Heart right ventricle (tissue), 16 donors: Measurements from ENCODE around the gene NEK5. TPM values are rescaled to one million over a fixed set of nuclear protein-coding genes. Genes with fewer than 3 reads are reported as not detected.
"Not testable (repeated sequence)": the region's sequence is repeated elsewhere in the genome, so short reads cannot be mapped to it uniquely, and the experiment has no call there.

Experiments used
- ATAC-seq, 8 donors: fragments of 200-7000 bp; cut with Tn5 transposase; one replicate each; pipeline ENCODE4 v1.9.1; 2020; ENCODE audit warnings: mild to moderate bottlenecking in 8 of 8, moderate library complexity in 8 of 8, moderate number of reproducible peaks in 1 of 8
- DNase-seq, 2 donors: peaks; one replicate each; pipeline ENCODE4 v3.0.0-alpha.2; 2020
- H3K27ac ChIP-seq, 10 donors: fragments of 200-600 bp; sonication (generic) in 2 of 10; one replicate each; pipeline versions ENCODE4 v1.5.0 to v1.8.0; 2020 to 2022; ENCODE audit warnings: mild to moderate bottlenecking in 3 of 10
- H3K27me3 ChIP-seq, 7 donors: fragments of 200-600 bp; one replicate each; pipeline ENCODE4 v1.8.0; 2021 to 2022; ENCODE audit warnings: mild to moderate bottlenecking in 2 of 7
- H3K36me3 ChIP-seq, 9 donors: fragments of 200-600 bp; sonication (generic) in 1 of 9; one replicate each; pipeline versions ENCODE4 v1.5.0 to v1.8.0; 2020 to 2022; ENCODE audit warnings: mild to moderate bottlenecking in 2 of 9
- H3K4me1 ChIP-seq, 9 donors: fragments of 200-600 bp; sonication (generic) in 1 of 9; one replicate each; pipeline versions ENCODE4 v1.5.0 to v1.8.0; 2020 to 2022; ENCODE audit warnings: mild to moderate bottlenecking in 4 of 9
- H3K4me3 ChIP-seq, 10 donors: fragments of 200-600 bp; sonication (generic) in 2 of 10; one replicate each; pipeline versions ENCODE4 v1.5.0 to v1.8.0; 2020 to 2022; ENCODE audit warnings: mild to moderate bottlenecking in 7 of 10, moderate library complexity in 2 of 10
- H3K9me3 ChIP-seq, 11 donors: fragments of 200-600 bp in 10 of 11; sonication (generic) in 2 of 11; one replicate each; pipeline versions ENCODE4 v1.5.0 to v1.8.0; 2013 to 2022; ENCODE audit warnings: mild to moderate bottlenecking in 2 of 11, control low read depth in 1 of 11, moderate library complexity in 1 of 11
- WGBS, 2 donors: extraction: QIAGEN DNeasy Blood & Tissue Kit; methylation state at CpG; one replicate each; pipeline ENCODE4 v1.1.7; 2013; ENCODE audit warnings: inconsistent platforms in 1 of 2; 5-methylcytosine and 5-hydroxymethylcytosine counted together
- intact Hi-C, 10 donors: fragments of 100-400 bp; cut with DNase I; formaldehyde crosslinking; loops; one replicate each; pipeline versions ENCODE4 v1.11.1 to v1.14.2; 2022
- polyA plus RNA-seq, 2 donors: library from polyadenylated mRNA; stranded (reverse); fragments of 200-250 nt; gene quantifications; one replicate each; pipeline ENCODE4 v1.2.3, GENCODE V29; 2013
- total RNA-seq, 10 donors: library from RNA; stranded (reverse); fragmentation: NEBNext Ultra II Directional in 3 of 10; extraction: Animal tissue kit (Norgen Biotek cat#: 25700) in 3 of 10; gene quantifications; one replicate each; pipeline versions ENCODE4 v1.2.1 to v1.2.4, GENCODE V29; 2021 to 2023
- TF ChIP-seq, protein P1 (sequence below), 9 donors: fragments of 200-600 bp; sonication (generic) in 2 of 9; IDR thresholded peaks; one replicate each; pipeline versions ENCODE4 v1.5.0 to v1.8.0; 2021 to 2022; ENCODE audit warnings: antibody characterized with exemption in 9 of 9, mild to moderate bottlenecking in 5 of 9, moderate library complexity in 1 of 9
- donor health status: Arrhythmogenic right ventricular cardiomyopathy.
- donor health status: ischemic (EF 13 %, LVEDD 7.1; RV severe dilation, severe dysfunction).
- donor health status: healthy with polysubstance abuse.
- donor health status: DM: no; HTN: yes; CAD: no.
- donor health status: DM: no; HTN: no; CAD: no.
- donor health status: ischemic (EF 25% LVEDD 6.9; RV normal size, moderate dysfunction).
- donor health status: ischemic (EF 25% LVEDD 5.7; RV mildly dilated, moderate dysfunction).
- donor health status: healthy.
- donor health status: DM: yes; HTN: yes; CAD: no.
- donor health status: Ischemic cardiomyopathy.
- donor health status: ischemic (EF 35%, LVEDD 5.7; RV mildly dilated, moderate dysfunction).
- donor health status: nonischemic (EF 11% LVEDD 7.7; RV severe dilation, severe dysfunction).
- donor health status: DM: yes; HTN: yes; CAD: no.
- donor health status: PGD.
- donor health status: ischemic (EF 29% LVEDD 5.4; RV normal size, mild dysfunction).
- donor health status: nonischemic (EF 23%, LVEDD 6.1; RV moderate dilation, normal function).

NEK5 gene
- total and polyA plus RNA-seq, 12 donors = 0.03 to 0.93 (median 0.25) TPM; not detected in 1

DNA sequence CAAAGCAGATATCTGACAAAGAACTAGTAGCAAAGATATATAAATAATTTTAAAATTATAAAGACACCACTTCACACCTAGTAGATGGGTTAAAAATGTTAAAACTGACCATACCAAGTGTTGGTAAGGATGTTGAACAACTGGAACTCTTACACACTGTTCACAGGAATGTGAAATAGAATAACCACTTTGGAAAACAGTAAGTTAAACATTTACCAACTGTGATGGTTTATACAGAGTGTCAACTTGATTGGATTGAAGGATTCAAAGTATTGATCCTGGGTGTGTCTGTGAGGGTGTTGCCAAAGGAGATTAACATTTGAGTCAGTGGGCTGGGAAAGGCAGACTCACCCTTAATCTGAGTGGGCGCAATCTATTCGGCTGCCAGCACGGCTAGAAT is 85.2 kb downstream of the NEK5 start:
- no peaks in the 10 kb centered on the region for H3K36me3 ChIP-seq
- H3K9me3 ChIP-seq = peaks cover 0 to 16% (median 0%) of the 10 kb centered on the region in 11 donors
- no peaks in the 10 kb centered on the region for H3K4me1 ChIP-seq
- no peak overlapping the region for H3K4me3 ChIP-seq
- DNase-seq = no peak
- 92 to 94% methylated on average over 3 of the region's 3 CpGs for WGBS, 2 donors
- no peak for ATAC-seq
- no peaks in the 10 kb centered on the region for H3K27me3 ChIP-seq
- no peak overlapping the region for H3K27ac ChIP-seq
- intact Hi-C loops = no loop called here
- TF ChIP-seq, protein P1, sequence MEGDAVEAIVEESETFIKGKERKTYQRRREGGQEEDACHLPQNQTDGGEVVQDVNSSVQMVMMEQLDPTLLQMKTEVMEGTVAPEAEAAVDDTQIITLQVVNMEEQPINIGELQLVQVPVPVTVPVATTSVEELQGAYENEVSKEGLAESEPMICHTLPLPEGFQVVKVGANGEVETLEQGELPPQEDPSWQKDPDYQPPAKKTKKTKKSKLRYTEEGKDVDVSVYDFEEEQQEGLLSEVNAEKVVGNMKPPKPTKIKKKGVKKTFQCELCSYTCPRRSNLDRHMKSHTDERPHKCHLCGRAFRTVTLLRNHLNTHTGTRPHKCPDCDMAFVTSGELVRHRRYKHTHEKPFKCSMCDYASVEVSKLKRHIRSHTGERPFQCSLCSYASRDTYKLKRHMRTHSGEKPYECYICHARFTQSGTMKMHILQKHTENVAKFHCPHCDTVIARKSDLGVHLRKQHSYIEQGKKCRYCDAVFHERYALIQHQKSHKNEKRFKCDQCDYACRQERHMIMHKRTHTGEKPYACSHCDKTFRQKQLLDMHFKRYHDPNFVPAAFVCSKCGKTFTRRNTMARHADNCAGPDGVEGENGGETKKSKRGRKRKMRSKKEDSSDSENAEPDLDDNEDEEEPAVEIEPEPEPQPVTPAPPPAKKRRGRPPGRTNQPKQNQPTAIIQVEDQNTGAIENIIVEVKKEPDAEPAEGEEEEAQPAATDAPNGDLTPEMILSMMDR (IDR thresholded peaks at IDR 0.05) = no peak

DNA sequence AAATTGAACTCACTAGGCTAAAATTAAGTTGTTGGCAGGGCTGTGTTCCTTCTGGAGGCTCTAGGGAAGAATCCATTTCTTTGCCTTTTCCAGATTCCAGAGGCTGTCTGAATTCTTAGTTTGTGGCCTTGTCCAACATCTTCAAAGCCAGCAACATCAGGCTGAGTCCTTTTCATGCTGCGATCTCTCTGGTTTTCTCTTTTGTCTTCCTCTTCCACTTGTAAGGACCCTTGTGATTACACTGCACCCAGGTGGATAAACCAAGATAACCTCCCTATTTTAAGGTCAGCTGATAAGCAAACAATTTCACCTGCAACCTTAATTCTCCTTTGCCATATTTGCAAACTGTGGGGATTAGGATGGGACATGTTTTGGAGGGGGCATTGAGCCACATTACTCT is 92.8 kb downstream of the NEK5 start:
- Histone ChIP-seq H3K36me3 (no peaks in the 10 kb centered on the region), H3K27me3 (no peaks in the 10 kb centered on the region), H3K4me3 (no peak overlapping the region), H3K9me3 (no peaks in the 10 kb centered on the region), H3K27ac (no peak overlapping the region), H3K4me1 (no peaks in the 10 kb centered on the region)
- TF ChIP-seq, protein P1 (IDR thresholded peaks at IDR 0.05) = no peak
- 90 to 93% methylated on average over 1 of the region's 1 CpG for WGBS, 2 donors
- no peak for DNase-seq
- intact Hi-C loops = no loop called here
- ATAC-seq = no peak

DNA sequence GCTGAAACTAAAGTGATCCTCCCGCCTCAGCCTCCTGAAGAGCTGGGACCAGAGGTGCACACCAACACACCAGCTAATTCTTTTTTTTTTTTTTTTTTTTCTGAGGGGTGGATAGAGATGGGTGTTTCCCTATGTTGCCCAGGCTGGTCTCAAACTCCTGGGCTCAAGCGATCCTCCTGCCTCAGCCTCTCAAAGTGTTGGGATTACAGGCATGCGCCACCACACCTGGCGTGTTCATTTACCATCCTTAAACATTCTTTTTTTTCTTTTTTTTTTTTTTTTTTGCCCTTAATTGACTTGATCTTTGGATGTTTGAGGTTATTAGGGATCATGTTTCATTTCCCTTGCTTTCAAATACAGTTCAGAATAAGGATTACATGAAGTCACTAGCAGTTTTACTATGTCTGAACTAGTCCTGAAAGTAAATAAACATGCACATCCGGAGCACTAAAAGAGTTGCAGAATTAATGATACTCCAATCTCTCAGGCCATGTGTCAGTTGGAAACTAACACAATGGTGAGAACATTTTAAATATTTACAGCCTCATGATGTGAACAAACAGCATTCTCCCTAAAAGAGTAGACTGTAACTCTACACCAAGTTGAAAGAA is 94.2 kb downstream of the NEK5 start:
- Histone ChIP-seq H3K27me3 (no peaks in the 10 kb centered on the region), H3K4me1 (no peaks in the 10 kb centered on the region), H3K27ac (no peak overlapping the region), H3K36me3 (peaks cover 0 to 4% (median 0%) of the 10 kb centered on the region in 9 donors), H3K9me3 (no peaks in the 10 kb centered on the region), H3K4me3 (no peak overlapping the region)
- 79 to 92% methylated on average over 5 of the region's 5 CpGs for WGBS, 2 donors
- no peak for DNase-seq
- TF ChIP-seq, protein P1 (IDR thresholded peaks at IDR 0.05) = no peak
- no peak for ATAC-seq
- intact Hi-C loops = no loop called here

DNA sequence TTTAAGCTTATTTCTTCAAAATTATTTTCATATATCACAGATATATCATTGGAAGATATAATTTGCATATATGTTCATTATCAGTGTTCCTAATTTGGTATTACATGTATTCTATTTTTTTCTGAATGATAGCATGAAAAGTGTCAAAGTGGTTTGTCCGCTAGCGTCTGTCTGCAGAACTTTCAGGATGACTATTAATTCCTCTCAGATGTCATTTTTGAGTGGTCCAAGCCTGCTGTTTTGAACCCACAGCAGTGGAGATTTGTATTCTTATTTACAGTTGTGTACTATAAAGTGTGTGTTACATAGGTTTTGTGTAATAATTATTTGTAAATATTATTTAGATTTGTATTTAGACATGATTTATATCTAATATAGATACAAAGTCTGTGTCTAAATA is 95.8 kb downstream of the NEK5 start:
- H3K4me1 ChIP-seq = no peaks in the 10 kb centered on the region
- no peaks in the 10 kb centered on the region for H3K9me3 ChIP-seq
- ATAC-seq (no peak), DNase-seq (no peak)
- intact Hi-C loops = no loop called here
- H3K4me3 ChIP-seq = no peak overlapping the region
- WGBS, 2 donors = 85 to 88% methylated on average over 2 of the region's 2 CpGs
- no peaks in the 10 kb centered on the region for H3K27me3 ChIP-seq
- TF ChIP-seq, protein P1 (IDR thresholded peaks at IDR 0.05) = no peak
- H3K27ac ChIP-seq = no peak overlapping the region
- H3K36me3 ChIP-seq = peaks cover 0 to 21% (median 2%) of the 10 kb centered on the region in 9 donors

DNA sequence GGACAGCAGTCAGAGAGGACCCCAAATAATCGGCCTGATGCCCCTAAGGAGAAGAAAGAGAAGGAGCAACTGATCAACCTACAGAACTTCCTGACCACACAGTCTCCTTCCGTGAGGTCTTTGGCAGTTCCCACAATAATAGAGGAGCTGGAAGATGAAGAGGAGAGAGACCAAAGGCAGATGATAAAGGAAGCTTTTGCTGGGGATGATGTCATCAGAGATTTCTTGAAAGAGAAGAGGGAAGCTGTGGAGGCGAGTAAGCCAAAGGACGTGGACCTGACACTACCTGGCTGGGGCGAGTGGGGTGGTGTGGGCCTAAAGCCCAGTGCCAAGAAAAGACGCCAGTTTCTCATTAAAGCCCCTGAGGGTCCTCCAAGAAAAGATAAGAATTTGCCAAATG is 98.5 kb downstream of the NEK5 start:
- H3K4me3 ChIP-seq, intact Hi-C loops, H3K9me3 ChIP-seq, H3K4me1 ChIP-seq, H3K27me3 ChIP-seq, ATAC-seq, H3K27ac ChIP-seq, DNase-seq: not testable (repeated sequence)
- H3K36me3 ChIP-seq = peaks cover 0 to 47% (median 3%) of the 10 kb centered on the region in 9 donors
- 98% methylated on average over 5 to 6 of the region's 6 CpGs for WGBS, 2 donors
